GM18511 (cell line): ENCODE data around the gene WRNIP1.

Source experiments
- ATAC-seq: cut with Tn5 transposase; IDR thresholded peaks from one replicate; pipeline ENCODE4 v1.9.1; 2021; ENCODE audit warnings: mild to moderate bottlenecking, moderate library complexity; ENCODE audit not compliant: unreplicated experiment

The WRNIP1 gene

GRCh38 chr6:2765166-2765895 lies at the start of gene WRNIP1:
Gene WRNIP1, plus strand, starts transcription at chr6:2765393. Its CDS starts 230 bp downstream, at chr6:2765623.
- peak; percentile 86 for ATAC-seq

GRCh38 chr6:2715737-2716136 lies 49.5 kb upstream of the WRNIP1 start:
- ATAC-seq, result no peak

- no peak for ATAC-seq
Measured at GRCh38 chr6:2716936-2717700, 48.1 kb upstream of the WRNIP1 start.

- ATAC-seq, result no peak
Measured at GRCh38 chr6:2718334-2719092, 46.7 kb upstream of the WRNIP1 start.

- ATAC-seq, result no peak
Measured at GRCh38 chr6:2719093-2719455, 46.1 kb upstream of the WRNIP1 start.

- no peak for ATAC-seq
Measured at GRCh38 chr6:2721219-2721618, 44.0 kb upstream of the WRNIP1 start.

- ATAC-seq, result no peak
Measured at GRCh38 chr6:2725364-2725988, 39.7 kb upstream of the WRNIP1 start.

- peak; percentile 80 for ATAC-seq
Measured at GRCh38 chr6:2725999-2726567, 39.1 kb upstream of the WRNIP1 start.

- ATAC-seq, result no peak
Measured at GRCh38 chr6:2729921-2730320, 35.3 kb upstream of the WRNIP1 start.

GRCh38 chr6:2730353-2731107 lies 34.7 kb upstream of the WRNIP1 start:
- no peak for ATAC-seq

- no peak for ATAC-seq
Measured at GRCh38 chr6:2731281-2731909, 33.8 kb upstream of the WRNIP1 start.

- ATAC-seq, result no peak
Measured at GRCh38 chr6:2732503-2733089, 32.6 kb upstream of the WRNIP1 start.

GRCh38 chr6:2733324-2733723 lies 31.9 kb upstream of the WRNIP1 start:
- ATAC-seq, result peak; percentile 92

GRCh38 chr6:2733736-2734480 lies 31.3 kb upstream of the WRNIP1 start:
- no peak for ATAC-seq

GRCh38 chr6:2734488-2735166 lies 30.6 kb upstream of the WRNIP1 start:
- no peak for ATAC-seq

GRCh38 chr6:2737885-2738284 lies 27.3 kb upstream of the WRNIP1 start:
- no peak for ATAC-seq

GRCh38 chr6:2738373-2738979 lies 26.7 kb upstream of the WRNIP1 start:
- no peak for ATAC-seq

GRCh38 chr6:2739335-2739734 lies 25.9 kb upstream of the WRNIP1 start:
- ATAC-seq, result no peak
